Duodenal mucosa (tissue), 2 donors: ENCODE results near the gene WRAP73.

Experiments
- H3K27ac ChIP-seq: one replicate; pipeline ENCODE4 v1.7.0; 2013; ENCODE audit warnings: low read depth, low read length
- H3K27me3 ChIP-seq, 2 donors: one replicate each; pipeline ENCODE4 v1.7.0; 2013; ENCODE audit warnings: low read length in 2 of 2, control low read depth in 1 of 2; ENCODE audit not compliant: insufficient read depth in 2 of 2, control insufficient read depth in 1 of 2
- H3K36me3 ChIP-seq, 2 donors: one replicate each; pipeline ENCODE4 v1.7.0; 2013; ENCODE audit warnings: low read length in 2 of 2, control low read depth in 1 of 2; ENCODE audit not compliant: insufficient read depth in 2 of 2, control insufficient read depth in 1 of 2
- H3K4me1 ChIP-seq, 2 donors: one replicate each; pipeline ENCODE4 v1.7.0; 2013; ENCODE audit warnings: low read length in 2 of 2, control low read depth in 1 of 2; ENCODE audit not compliant: insufficient read depth in 2 of 2, control insufficient read depth in 1 of 2
- H3K4me3 ChIP-seq, 2 donors: one replicate each; pipeline ENCODE4 v1.7.0; 2013; ENCODE audit warnings: low read length in 2 of 2, low read depth in 1 of 2
- H3K9ac ChIP-seq, 2 donors: one replicate each; pipeline ENCODE4 v1.7.0; 2013; ENCODE audit warnings: low read length in 2 of 2, low read depth in 1 of 2
- H3K9me3 ChIP-seq, 2 donors: one replicate each; pipeline ENCODE4 v1.7.0; 2013; ENCODE audit warnings: low read length in 2 of 2, control low read depth in 1 of 2; ENCODE audit not compliant: control insufficient read depth in 1 of 2

The WRAP73 gene

DNA sequence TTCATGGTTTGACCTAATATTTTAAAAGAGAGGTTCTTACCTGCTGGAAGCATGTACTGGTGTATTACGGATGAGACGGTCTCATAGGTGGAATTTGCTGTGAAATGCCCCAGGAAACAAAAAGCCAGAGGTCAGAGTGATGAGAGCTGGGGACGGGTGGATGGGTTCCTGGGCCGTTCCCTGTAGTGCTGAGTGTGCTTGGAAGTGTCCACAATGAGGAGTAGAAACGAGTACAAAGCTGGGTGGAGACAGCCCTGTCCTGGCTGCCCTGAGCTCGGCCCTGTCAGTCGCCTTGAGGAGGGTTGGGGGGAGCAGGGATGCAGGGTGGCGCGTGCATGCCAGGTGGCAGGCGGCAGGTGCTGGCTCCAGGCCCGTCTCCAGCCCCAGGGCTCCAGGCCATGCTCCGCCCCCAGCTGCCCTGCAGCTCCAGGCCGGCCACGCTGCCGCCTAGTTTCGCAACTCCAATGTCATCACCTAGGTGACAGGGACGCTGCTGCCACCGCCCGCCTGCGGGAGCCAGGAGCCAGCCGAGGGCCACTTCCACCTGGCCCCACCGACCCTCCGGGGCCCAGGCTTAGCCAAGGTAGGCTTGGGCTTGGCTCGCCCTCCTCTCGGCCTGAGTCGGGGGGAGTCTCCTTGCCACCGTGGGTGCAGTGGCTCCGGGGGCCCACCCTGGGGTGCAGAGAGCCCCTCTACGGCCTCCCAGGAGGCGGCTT lies 18.8 kb upstream of the WRAP73 start:
- Histone ChIP-seq H3K4me1 (peaks cover 18 to 20% of the 10 kb centered on the region in 2 donors), H3K27me3 (peaks cover 20 to 46% of the 10 kb centered on the region in 2 donors), H3K9ac (no peak overlapping the region), H3K9me3 (no peaks in the 10 kb centered on the region), H3K27ac (no peak overlapping the region), H3K36me3 (no peaks in the 10 kb centered on the region), H3K4me3 (no peak overlapping the region)

DNA sequence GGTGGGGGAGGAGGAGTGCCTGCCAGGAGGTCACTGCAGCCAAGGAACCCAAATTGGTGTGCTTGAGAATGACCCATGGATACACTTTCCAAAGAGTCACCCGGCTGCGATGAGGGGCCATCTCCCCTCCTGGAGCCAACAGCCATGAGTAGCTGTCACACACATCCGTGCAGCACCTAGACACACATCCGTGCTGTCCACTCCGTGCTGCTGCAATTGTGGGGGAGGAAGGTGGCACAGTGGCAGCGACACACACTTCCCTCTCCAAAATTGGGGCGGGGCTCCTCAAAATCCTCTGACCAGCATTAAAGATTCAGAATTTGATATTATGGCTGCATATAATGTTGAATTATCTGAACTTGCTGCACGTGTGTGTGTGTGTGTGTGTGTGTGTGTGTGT lies 18.2 kb upstream of the WRAP73 start:
- Histone ChIP-seq H3K27me3 (peaks cover 20 to 48% of the 10 kb centered on the region in 2 donors), H3K4me1 (peaks cover 12 to 15% of the 10 kb centered on the region in 2 donors), H3K9ac (no peak overlapping the region)

DNA sequence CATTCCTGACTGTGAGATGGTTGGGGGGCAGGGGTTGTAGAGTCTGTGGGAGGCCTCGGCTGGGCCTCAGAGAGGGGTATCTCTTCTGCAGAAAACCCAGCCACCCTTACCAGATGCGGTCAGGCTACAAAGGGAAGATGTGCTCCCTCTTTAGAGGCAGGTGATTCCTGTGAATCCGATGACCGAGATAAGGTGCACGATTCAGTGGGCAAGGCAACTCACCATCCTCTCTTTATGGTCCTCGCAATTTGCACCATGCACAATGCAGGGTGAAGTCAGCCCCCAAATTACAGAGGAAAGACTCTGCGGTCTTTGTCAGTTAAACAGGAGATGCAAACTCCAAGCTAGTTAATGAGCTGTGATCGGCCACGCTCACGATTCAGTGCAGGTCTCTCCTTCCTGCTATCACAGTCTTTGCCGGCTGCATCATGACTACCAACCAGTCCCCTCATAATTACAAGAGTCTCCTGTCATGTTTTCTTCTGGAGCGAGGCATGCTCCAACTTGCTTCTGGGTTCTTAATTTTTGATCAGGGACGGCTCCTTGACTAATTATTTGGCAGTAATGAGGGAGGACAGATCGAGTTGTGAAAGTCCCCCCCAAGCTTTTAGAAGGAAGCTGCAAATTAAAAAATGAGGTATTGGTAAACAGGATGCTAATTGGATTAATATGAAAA lies 14.9 kb upstream of the WRAP73 start:
- Histone ChIP-seq H3K4me1 (peaks cover 8 to 11% of the 10 kb centered on the region in 2 donors), H3K27ac (no peak overlapping the region), H3K27me3 (peaks cover 6 to 29% of the 10 kb centered on the region in 2 donors), H3K4me3 (no peak overlapping the region), H3K9me3 (no peaks in the 10 kb centered on the region), H3K36me3 (no peaks in the 10 kb centered on the region), H3K9ac (no peak overlapping the region)

More for the DNA sequence above, 18.2 kb upstream of the WRAP73 start:
- H3K4me3 ChIP-seq: no peak overlapping the region
- no peaks in the 10 kb centered on the region for H3K9me3 ChIP-seq
- H3K27ac ChIP-seq: no peak overlapping the region
- H3K36me3 ChIP-seq: no peaks in the 10 kb centered on the region

DNA sequence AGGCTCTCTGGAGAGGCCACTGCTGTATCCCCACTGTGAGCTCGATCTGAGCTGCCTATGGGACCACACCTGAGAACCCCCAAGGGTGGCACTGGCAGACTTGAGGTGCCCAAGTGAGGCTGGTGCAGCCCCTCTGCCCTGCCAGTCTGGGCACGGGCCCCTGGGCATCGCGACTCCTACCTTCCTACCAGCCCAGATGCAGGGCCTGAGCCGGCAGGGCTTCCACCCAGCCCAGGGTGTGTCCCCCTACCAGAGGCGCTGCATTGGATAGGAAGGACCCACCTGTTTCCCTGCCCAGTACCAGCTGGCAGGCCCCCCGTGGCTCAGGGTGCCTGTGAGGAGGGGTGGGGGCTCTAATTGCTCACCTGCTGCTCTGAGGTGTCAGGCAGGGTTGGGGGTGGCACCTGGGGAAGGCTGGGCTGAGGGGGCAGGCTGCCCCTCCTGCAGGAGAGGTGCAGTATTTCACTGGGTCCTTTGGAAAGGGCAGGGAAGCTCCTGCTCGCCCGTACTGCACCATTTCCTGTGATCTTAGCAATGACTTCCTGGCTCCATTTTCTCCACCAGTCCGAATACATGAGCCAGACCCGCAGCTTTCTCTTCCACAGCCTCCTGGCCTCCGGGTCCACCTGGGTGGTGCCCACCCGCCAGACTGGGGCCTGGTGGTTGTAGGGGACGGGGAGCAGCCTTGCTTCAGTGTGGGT lies 14.2 kb upstream of the WRAP73 start:
- no peaks in the 10 kb centered on the region for H3K9me3 ChIP-seq
- no peak overlapping the region for H3K4me3 ChIP-seq
- H3K9ac ChIP-seq: no peak overlapping the region
- peaks cover 6 to 11% of the 10 kb centered on the region in 2 donors for H3K4me1 ChIP-seq
- H3K27me3 ChIP-seq: peaks cover 6 to 26% of the 10 kb centered on the region in 2 donors
- no peak overlapping the region for H3K27ac ChIP-seq
- H3K36me3 ChIP-seq: no peaks in the 10 kb centered on the region

DNA sequence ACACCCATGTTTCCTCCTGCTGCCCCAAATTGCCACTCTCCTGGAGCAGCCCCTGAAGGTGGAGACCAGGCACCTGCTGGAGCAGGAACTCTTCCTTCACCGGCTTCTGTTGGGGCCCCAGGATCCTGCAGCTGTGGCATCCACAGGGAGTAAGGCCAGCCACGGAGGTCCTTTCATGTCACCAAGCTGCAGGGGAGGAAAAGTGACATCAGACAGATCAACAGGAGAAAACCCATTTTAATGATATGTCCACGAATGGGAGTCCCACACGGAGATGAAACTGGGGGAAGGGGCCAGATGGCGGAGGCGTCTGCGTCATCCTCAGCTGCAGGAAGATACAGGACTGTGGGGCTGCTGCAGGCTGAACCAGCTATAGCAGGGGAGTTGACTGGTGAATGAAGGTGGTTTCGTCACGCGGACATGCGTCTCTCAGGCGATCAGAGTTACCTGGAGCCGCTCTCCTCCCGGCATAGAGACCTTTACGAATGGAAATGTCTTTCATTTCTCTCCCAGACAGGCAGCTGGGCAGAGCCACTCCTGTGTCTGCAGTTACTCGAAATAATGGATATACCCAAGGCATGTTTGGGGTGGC lies 12.3 kb upstream of the WRAP73 start:
- Histone ChIP-seq H3K9me3 (no peaks in the 10 kb centered on the region), H3K27me3 (peaks cover 5 to 25% of the 10 kb centered on the region in 2 donors), H3K4me3 (no peak overlapping the region), H3K36me3 (no peaks in the 10 kb centered on the region), H3K27ac (no peak overlapping the region), H3K4me1 (peaks cover 0 to 11% of the 10 kb centered on the region in 2 donors), H3K9ac (no peak overlapping the region)

DNA sequence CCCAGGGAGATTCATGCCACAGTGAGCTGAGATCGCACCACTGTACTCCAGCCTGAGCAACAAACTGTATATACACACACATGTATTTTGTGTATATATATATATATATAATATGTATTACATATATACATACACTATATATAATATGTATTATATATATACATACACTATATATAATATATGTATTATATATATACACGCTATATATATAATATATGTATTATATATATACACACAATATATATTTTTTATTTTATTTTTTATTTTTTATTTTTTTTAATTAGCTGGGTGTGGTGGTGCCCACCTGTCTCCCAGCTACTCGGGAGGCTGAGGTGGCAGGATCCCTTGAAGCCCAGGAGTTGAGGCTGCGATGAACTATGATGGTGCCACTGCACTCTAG lies 11.7 kb upstream of the WRAP73 start:
- H3K4me1 ChIP-seq: peaks cover 0 to 6% of the 10 kb centered on the region in 2 donors
- H3K27ac ChIP-seq: no peak overlapping the region
- H3K9ac ChIP-seq: no peak overlapping the region
- no peaks in the 10 kb centered on the region for H3K36me3 ChIP-seq
- H3K9me3 ChIP-seq: no peaks in the 10 kb centered on the region
- peaks cover 9 to 20% of the 10 kb centered on the region in 2 donors for H3K27me3 ChIP-seq
- no peak overlapping the region for H3K4me3 ChIP-seq

DNA sequence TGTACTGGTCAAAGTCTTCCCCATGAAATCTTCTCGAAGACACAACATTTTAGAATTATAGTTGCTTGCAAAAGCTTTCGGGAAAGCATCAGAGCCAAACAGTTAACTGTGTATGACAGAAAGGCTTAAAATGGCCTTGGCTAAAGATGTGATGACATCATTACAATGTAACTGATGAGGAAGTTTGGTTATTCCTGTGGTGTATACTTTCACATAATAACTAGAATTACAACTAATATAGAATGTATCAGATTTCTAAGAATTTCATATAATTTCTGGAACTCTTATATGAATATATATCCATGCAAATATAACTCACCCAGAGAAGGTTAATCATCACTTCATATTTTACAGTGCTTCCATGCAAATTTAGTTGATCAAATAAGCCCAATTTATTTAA lies 10.8 kb upstream of the WRAP73 start:
- H3K4me3 ChIP-seq: no peak overlapping the region
- no peaks in the 10 kb centered on the region for H3K9me3 ChIP-seq
- no peak overlapping the region for H3K9ac ChIP-seq
- no peaks in the 10 kb centered on the region for H3K36me3 ChIP-seq
- H3K27ac ChIP-seq: no peak overlapping the region
- no peaks in the 10 kb centered on the region for H3K4me1 ChIP-seq
- peaks cover 15 to 17% of the 10 kb centered on the region in 2 donors for H3K27me3 ChIP-seq

DNA sequence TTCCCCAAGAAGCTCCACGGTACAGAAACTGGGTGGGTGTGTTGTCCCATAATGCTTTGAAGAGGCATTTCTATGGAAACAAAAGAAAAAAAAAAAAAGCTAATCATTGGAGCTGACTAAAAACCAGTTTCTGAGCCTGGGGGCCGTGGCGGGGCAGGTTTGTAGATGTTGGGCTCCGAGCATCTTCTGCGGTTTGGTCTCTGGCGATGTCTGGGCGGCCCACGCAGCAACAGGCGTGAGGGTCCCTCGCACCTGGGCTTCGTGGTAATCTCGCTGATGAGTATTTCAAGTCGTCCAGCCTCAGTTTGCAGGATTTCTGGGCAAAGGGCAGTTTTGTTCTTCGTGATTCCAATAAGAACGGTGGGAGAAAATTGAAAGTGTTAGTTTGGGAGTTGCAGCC lies 9.2 kb upstream of the WRAP73 start:
- H3K36me3 ChIP-seq: no peaks in the 10 kb centered on the region
- peaks cover 20 to 30% of the 10 kb centered on the region in 2 donors for H3K27me3 ChIP-seq
- H3K9ac ChIP-seq: no peak overlapping the region
- H3K4me1 ChIP-seq: no peaks in the 10 kb centered on the region
- no peaks in the 10 kb centered on the region for H3K9me3 ChIP-seq
- H3K4me3 ChIP-seq: no peak overlapping the region
- no peak overlapping the region for H3K27ac ChIP-seq

DNA sequence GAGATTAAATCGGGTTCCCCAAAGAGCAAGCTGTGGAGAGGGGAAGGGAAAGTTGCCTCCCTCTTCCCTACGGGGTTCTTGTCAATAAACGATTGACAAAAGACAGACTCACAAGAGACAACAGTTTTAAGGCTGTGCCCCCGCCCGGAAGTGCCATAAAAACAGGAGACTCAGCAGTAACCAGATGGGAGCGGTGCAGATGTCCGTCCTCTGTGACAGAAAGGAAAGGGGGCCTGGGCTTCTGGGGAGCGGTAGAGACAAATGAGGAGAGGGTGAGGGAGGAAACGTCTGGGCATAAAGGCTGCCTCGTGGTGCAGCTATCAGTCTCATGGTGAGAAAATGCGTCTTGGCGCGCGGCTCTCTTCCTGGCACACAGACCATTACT lies 8.3 kb upstream of the WRAP73 start:
- H3K9me3 ChIP-seq: no peaks in the 10 kb centered on the region
- no peaks in the 10 kb centered on the region for H3K4me1 ChIP-seq
- peaks cover 23 to 39% of the 10 kb centered on the region in 2 donors for H3K27me3 ChIP-seq
- no peak overlapping the region for H3K4me3 ChIP-seq
- no peaks in the 10 kb centered on the region for H3K36me3 ChIP-seq
- H3K27ac ChIP-seq: no peak overlapping the region
- H3K9ac ChIP-seq: no peak overlapping the region
